ENCODE results near the gene NT5DC4.
A peak's percentile ranks its signal among the peaks of the same experiment; 100 is the strongest.

The NT5DC4 gene

GRCh38 chr2:112773556-112773955 lies 52.7 kb downstream of the NT5DC4 start:
- DNase-seq (ENCODE audit: low read depth) = no peak
- no peak for TF ChIP-seq CTCF (IDR thresholded peaks at IDR 0.05; ENCODE audit: low read depth, low read length, missing control alignments)
- H3K4me3 ChIP-seq (ENCODE audit: low read depth, low read length) = no peak overlapping the region

GRCh38 chr2:112774536-112775285 lies 53.9 kb downstream of the NT5DC4 start:
- DNase-seq (ENCODE audit: low read depth) = no peak
- TF ChIP-seq CTCF (IDR thresholded peaks at IDR 0.05; ENCODE audit: low read depth, low read length, missing control alignments) = no peak
- H3K4me3 ChIP-seq (ENCODE audit: low read depth, low read length) = no peak overlapping the region

- DNase-seq (ENCODE audit: low read depth) = no peak
- no peak for TF ChIP-seq CTCF (IDR thresholded peaks at IDR 0.05; ENCODE audit: low read depth, low read length, missing control alignments)
- no peak overlapping the region for H3K4me3 ChIP-seq (ENCODE audit: low read depth, low read length)
Observed at GRCh38 chr2:112776113-112776512, 55.3 kb downstream of the NT5DC4 start.

GRCh38 chr2:112777036-112777435 lies 56.2 kb downstream of the NT5DC4 start:
- no peak overlapping the region for H3K4me3 ChIP-seq (ENCODE audit: low read depth, low read length)
- no peak for DNase-seq (ENCODE audit: low read depth)
- no peak for TF ChIP-seq CTCF (IDR thresholded peaks at IDR 0.05; ENCODE audit: low read depth, low read length, missing control alignments)

- DNase-seq (ENCODE audit: low read depth) = no peak
- no peak overlapping the region for H3K4me3 ChIP-seq (ENCODE audit: low read depth, low read length)
- TF ChIP-seq CTCF (IDR thresholded peaks at IDR 0.05; ENCODE audit: low read depth, low read length, missing control alignments) = no peak
Observed at GRCh38 chr2:112779598-112779997, 58.8 kb downstream of the NT5DC4 start.

- no peak for DNase-seq (ENCODE audit: low read depth)
Observed at GRCh38 chr2:112782234-112782799, 61.5 kb downstream of the NT5DC4 start.

More at GRCh38 chr2:112782234-112782799, 61.5 kb downstream of the NT5DC4 start:
- no peak for TF ChIP-seq CTCF (IDR thresholded peaks at IDR 0.05; ENCODE audit: low read depth, low read length, missing control alignments)
- H3K4me3 ChIP-seq (ENCODE audit: low read depth, low read length) = peak overlapping the region; percentile 22; the same call in 1 of the 2 replicates
